CD4-positive, alpha-beta T cell treated with Interleukin-17A for 1 hour (primary cell): ENCODE measurements around the gene IRX4.

ENCODE experiments used
- DNase-seq: peaks from one replicate; pipeline ENCODE4 v3.0.0-alpha.2; 2020

IRX4 gene

GRCh38 chr5:1890296-1890695 is 7.6 kb upstream of the IRX4 start:
- DNase-seq, result no peak

- DNase-seq, result no peak
These were observed 6.8 kb upstream of the IRX4 start for GRCh38 chr5:1889321-1890065.

GRCh38 chr5:1888541-1889251 is 6.0 kb upstream of the IRX4 start:
- no peak for DNase-seq

- no peak for DNase-seq
These were observed 5.0 kb upstream of the IRX4 start for GRCh38 chr5:1887588-1888360.

GRCh38 chr5:1886846-1887587 is 4.3 kb upstream of the IRX4 start:
- no peak for DNase-seq

GRCh38 chr5:1885868-1886845 is 3.4 kb upstream of the IRX4 start:
- DNase-seq, result no peak

GRCh38 chr5:1885404-1885755 is 2.7 kb upstream of the IRX4 start:
- DNase-seq, result no peak

GRCh38 chr5:1884678-1885403 is 2.1 kb upstream of the IRX4 start:
- DNase-seq, result no peak

GRCh38 chr5:1883925-1884677 is 1.4 kb upstream of the IRX4 start:
- DNase-seq, result no peak

- DNase-seq, result no peak
These were observed 597 bp upstream of the IRX4 start for GRCh38 chr5:1883120-1883924.

GRCh38 chr5:1881731-1882336 is 891 bp downstream of the IRX4 start:
- DNase-seq, result no peak

- no peak for DNase-seq
These were observed 1.6 kb downstream of the IRX4 start for GRCh38 chr5:1881098-1881572.

- DNase-seq, result no peak
These were observed 2.2 kb downstream of the IRX4 start for GRCh38 chr5:1880377-1881025.

- DNase-seq, result no peak
These were observed 3.1 kb downstream of the IRX4 start for GRCh38 chr5:1879292-1880263.

- DNase-seq, result no peak
These were observed 4.5 kb downstream of the IRX4 start for GRCh38 chr5:1878050-1878849.
